GM12874 (cell line): ENCODE data around the gene PLAGL2.

Experiments
- CTCF ChIP-seq: IDR thresholded peaks from 2 replicates; pipeline ENCODE4 v1.5.1; 2011; ENCODE audit warnings: low read depth, mild to moderate bottlenecking, control low read depth, low read length, moderate library complexity; ENCODE audit not compliant: insufficient read depth

Gene PLAGL2

GRCh38 chr20:32205110-32205842 is 2.3 kb downstream of the PLAGL2 start:
- TF ChIP-seq CTCF, result no peak

GRCh38 chr20:32204205-32205109 is 3.1 kb downstream of the PLAGL2 start:
- no peak for TF ChIP-seq CTCF

- no peak for TF ChIP-seq CTCF
These were observed 4.0 kb downstream of the PLAGL2 start for GRCh38 chr20:32203356-32204204.

- no peak for TF ChIP-seq CTCF
These were observed 5.6 kb downstream of the PLAGL2 start for GRCh38 chr20:32201977-32202363.

- TF ChIP-seq CTCF, result no peak
These were observed 6.1 kb downstream of the PLAGL2 start for GRCh38 chr20:32201296-32201976.

- TF ChIP-seq CTCF, result no peak
These were observed 8.5 kb downstream of the PLAGL2 start for GRCh38 chr20:32199006-32199405.
